ENCODE measurements around the gene LYZL4.

The LYZL4 gene

GRCh38 chr3:42405857-42406256 lies 4.6 kb downstream of the LYZL4 start:
- Mint-ChIP-seq H3K27ac (no peak overlapping the region), H3K27me3 (no peaks in the 10 kb centered on the region), H3K4me3 (no peak overlapping the region), H3K36me3 (peaks cover 2% of the 10 kb centered on the region), H3K4me1 (ENCODE audit: low read depth) (peaks cover 17% of the 10 kb centered on the region), H3K9me3 (ENCODE audit: low read depth) (no peaks in the 10 kb centered on the region)

GRCh38 chr3:42403737-42404136 lies 6.7 kb downstream of the LYZL4 start:
- Mint-ChIP-seq H3K27me3 (no peaks in the 10 kb centered on the region), H3K4me1 (ENCODE audit: low read depth) (peaks cover 20% of the 10 kb centered on the region), H3K27ac (no peak overlapping the region), H3K4me3 (peak overlapping the region; percentile 20), H3K9me3 (ENCODE audit: low read depth) (no peaks in the 10 kb centered on the region), H3K36me3 (peaks cover 2% of the 10 kb centered on the region)

- Mint-ChIP-seq H3K9me3 (ENCODE audit: low read depth) (no peaks in the 10 kb centered on the region), H3K27ac (no peak overlapping the region)
Observed at GRCh38 chr3:42402394-42403096, 7.9 kb downstream of the LYZL4 start.

GRCh38 chr3:42398080-42398479 lies 12.3 kb downstream of the LYZL4 start:
- Mint-ChIP-seq H3K36me3 (peaks cover 2% of the 10 kb centered on the region), H3K27ac (no peak overlapping the region), H3K4me1 (ENCODE audit: low read depth) (peaks cover 17% of the 10 kb centered on the region), H3K9me3 (ENCODE audit: low read depth) (no peaks in the 10 kb centered on the region), H3K27me3 (no peaks in the 10 kb centered on the region), H3K4me3 (no peak overlapping the region)

More at GRCh38 chr3:42402394-42403096, 7.9 kb downstream of the LYZL4 start:
- no peaks in the 10 kb centered on the region for H3K27me3 Mint-ChIP-seq
- H3K4me1 Mint-ChIP-seq (ENCODE audit: low read depth): peaks cover 20% of the 10 kb centered on the region
- H3K36me3 Mint-ChIP-seq: peaks cover 2% of the 10 kb centered on the region
- H3K4me3 Mint-ChIP-seq: no peak overlapping the region

- Mint-ChIP-seq H3K27me3 (no peaks in the 10 kb centered on the region), H3K4me1 (ENCODE audit: low read depth) (peaks cover 17% of the 10 kb centered on the region), H3K27ac (no peak overlapping the region), H3K9me3 (ENCODE audit: low read depth) (no peaks in the 10 kb centered on the region), H3K36me3 (peaks cover 2% of the 10 kb centered on the region), H3K4me3 (no peak overlapping the region)
Observed at GRCh38 chr3:42397644-42398043, 12.8 kb downstream of the LYZL4 start.

GRCh38 chr3:42394579-42395288 lies 15.7 kb downstream of the LYZL4 start:
- H3K27ac Mint-ChIP-seq: peak overlapping the region; percentile 47
- H3K4me3 Mint-ChIP-seq: no peak overlapping the region

GRCh38 chr3:42387802-42388651 lies 22.4 kb downstream of the LYZL4 start:
- Mint-ChIP-seq H3K9me3 (ENCODE audit: low read depth) (no peaks in the 10 kb centered on the region), H3K36me3 (no peaks in the 10 kb centered on the region), H3K27ac (peak overlapping the region; percentile 96), H3K4me1 (ENCODE audit: low read depth) (peaks cover 55% of the 10 kb centered on the region), H3K27me3 (no peaks in the 10 kb centered on the region), H3K4me3 (peak overlapping the region; percentile 82)

More at GRCh38 chr3:42394579-42395288, 15.7 kb downstream of the LYZL4 start:
- H3K36me3 Mint-ChIP-seq: no peaks in the 10 kb centered on the region
- H3K9me3 Mint-ChIP-seq (ENCODE audit: low read depth): no peaks in the 10 kb centered on the region
- no peaks in the 10 kb centered on the region for H3K27me3 Mint-ChIP-seq
- H3K4me1 Mint-ChIP-seq (ENCODE audit: low read depth): peaks cover 23% of the 10 kb centered on the region

- Mint-ChIP-seq H3K36me3 (no peaks in the 10 kb centered on the region), H3K9me3 (ENCODE audit: low read depth) (no peaks in the 10 kb centered on the region), H3K27me3 (no peaks in the 10 kb centered on the region), H3K4me3 (no peak overlapping the region), H3K27ac (no peak overlapping the region), H3K4me1 (ENCODE audit: low read depth) (peaks cover 13% of the 10 kb centered on the region)
Observed at GRCh38 chr3:42381551-42382082, 28.8 kb downstream of the LYZL4 start.

- Mint-ChIP-seq H3K36me3 (no peaks in the 10 kb centered on the region), H3K9me3 (ENCODE audit: low read depth) (no peaks in the 10 kb centered on the region), H3K4me1 (ENCODE audit: low read depth) (peaks cover 13% of the 10 kb centered on the region), H3K4me3 (no peak overlapping the region), H3K27me3 (no peaks in the 10 kb centered on the region), H3K27ac (no peak overlapping the region)
Observed at GRCh38 chr3:42377681-42378080, 32.7 kb downstream of the LYZL4 start.

- Mint-ChIP-seq H3K4me3 (no peak overlapping the region), H3K27me3 (no peaks in the 10 kb centered on the region), H3K4me1 (ENCODE audit: low read depth) (peaks cover 20% of the 10 kb centered on the region), H3K27ac (no peak overlapping the region), H3K36me3 (no peaks in the 10 kb centered on the region), H3K9me3 (ENCODE audit: low read depth) (no peaks in the 10 kb centered on the region)
Observed at GRCh38 chr3:42376344-42376798, 34.0 kb downstream of the LYZL4 start.

GRCh38 chr3:42375121-42375800 lies 35.1 kb downstream of the LYZL4 start:
- H3K27ac Mint-ChIP-seq: no peak overlapping the region
- peaks cover 29% of the 10 kb centered on the region for H3K4me1 Mint-ChIP-seq (ENCODE audit: low read depth)

GRCh38 chr3:42371776-42372175 lies 38.6 kb downstream of the LYZL4 start:
- Mint-ChIP-seq H3K4me1 (ENCODE audit: low read depth) (peaks cover 36% of the 10 kb centered on the region), H3K36me3 (peaks cover 2% of the 10 kb centered on the region), H3K27me3 (no peaks in the 10 kb centered on the region), H3K4me3 (no peak overlapping the region), H3K9me3 (ENCODE audit: low read depth) (peaks cover 4% of the 10 kb centered on the region), H3K27ac (no peak overlapping the region)

More at GRCh38 chr3:42375121-42375800, 35.1 kb downstream of the LYZL4 start:
- peaks cover 4% of the 10 kb centered on the region for H3K9me3 Mint-ChIP-seq (ENCODE audit: low read depth)
- H3K36me3 Mint-ChIP-seq: no peaks in the 10 kb centered on the region
- H3K4me3 Mint-ChIP-seq: no peak overlapping the region
- H3K27me3 Mint-ChIP-seq: no peaks in the 10 kb centered on the region

- Mint-ChIP-seq H3K4me3 (no peak overlapping the region), H3K4me1 (ENCODE audit: low read depth) (peaks cover 24% of the 10 kb centered on the region), H3K27ac (no peak overlapping the region), H3K36me3 (peaks cover 2% of the 10 kb centered on the region), H3K27me3 (no peaks in the 10 kb centered on the region), H3K9me3 (ENCODE audit: low read depth) (peaks cover 7% of the 10 kb centered on the region)
Observed at GRCh38 chr3:42369832-42370231, 40.6 kb downstream of the LYZL4 start.

GRCh38 chr3:42369304-42369703 lies 41.1 kb downstream of the LYZL4 start:
- H3K27ac Mint-ChIP-seq: no peak overlapping the region
- no peak overlapping the region for H3K4me3 Mint-ChIP-seq
- peaks cover 2% of the 10 kb centered on the region for H3K36me3 Mint-ChIP-seq
- H3K4me1 Mint-ChIP-seq (ENCODE audit: low read depth): peaks cover 24% of the 10 kb centered on the region
- no peaks in the 10 kb centered on the region for H3K27me3 Mint-ChIP-seq
- peaks cover 7% of the 10 kb centered on the region for H3K9me3 Mint-ChIP-seq (ENCODE audit: low read depth)
